Measurements from ENCODE around the gene DGCR6L.
"Not testable (repeated sequence)": the region's sequence is repeated elsewhere in the genome, so short reads cannot be mapped to it uniquely, and the experiment has no call there.

Gene DGCR6L

DNA sequence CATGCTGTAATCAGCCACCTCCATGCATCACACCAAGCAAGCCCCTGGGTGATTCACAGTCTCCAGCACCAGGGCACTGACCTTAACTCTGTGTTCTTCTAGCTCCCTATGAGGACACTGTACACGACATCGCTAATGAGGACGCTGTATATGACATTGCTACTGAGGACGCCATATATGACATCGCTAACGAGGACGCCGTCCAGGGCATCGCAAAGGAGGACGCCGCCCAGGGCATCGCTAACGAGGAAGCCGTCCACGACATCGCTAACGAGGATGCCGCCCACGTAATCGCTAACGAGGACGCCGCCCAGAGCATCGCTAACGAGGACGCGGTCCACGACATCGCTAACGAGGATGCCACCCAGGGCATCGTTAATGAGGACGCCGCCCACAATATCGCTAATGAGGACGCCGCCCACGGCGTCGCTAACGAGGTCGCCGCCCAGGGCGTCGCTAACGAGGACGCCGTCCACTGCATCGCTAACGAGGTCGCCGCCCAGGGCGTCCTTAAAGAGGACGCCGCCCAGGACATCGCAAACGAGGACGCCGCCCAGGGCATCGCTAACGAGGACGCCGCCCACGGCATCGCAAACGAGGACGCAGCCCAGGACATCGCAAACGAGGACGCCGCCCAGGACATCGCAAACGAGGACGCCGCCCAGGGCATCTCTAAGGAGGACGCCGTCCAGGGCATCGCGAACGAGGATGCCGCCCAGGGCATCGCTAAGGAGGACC is 34.5 kb upstream of the DGCR6L start:
- in situ Hi-C loops (cut with HindIII; ENCODE audit: low sequenced_read_pairs): no loop called here
- TF ChIP-seq, protein P1, sequence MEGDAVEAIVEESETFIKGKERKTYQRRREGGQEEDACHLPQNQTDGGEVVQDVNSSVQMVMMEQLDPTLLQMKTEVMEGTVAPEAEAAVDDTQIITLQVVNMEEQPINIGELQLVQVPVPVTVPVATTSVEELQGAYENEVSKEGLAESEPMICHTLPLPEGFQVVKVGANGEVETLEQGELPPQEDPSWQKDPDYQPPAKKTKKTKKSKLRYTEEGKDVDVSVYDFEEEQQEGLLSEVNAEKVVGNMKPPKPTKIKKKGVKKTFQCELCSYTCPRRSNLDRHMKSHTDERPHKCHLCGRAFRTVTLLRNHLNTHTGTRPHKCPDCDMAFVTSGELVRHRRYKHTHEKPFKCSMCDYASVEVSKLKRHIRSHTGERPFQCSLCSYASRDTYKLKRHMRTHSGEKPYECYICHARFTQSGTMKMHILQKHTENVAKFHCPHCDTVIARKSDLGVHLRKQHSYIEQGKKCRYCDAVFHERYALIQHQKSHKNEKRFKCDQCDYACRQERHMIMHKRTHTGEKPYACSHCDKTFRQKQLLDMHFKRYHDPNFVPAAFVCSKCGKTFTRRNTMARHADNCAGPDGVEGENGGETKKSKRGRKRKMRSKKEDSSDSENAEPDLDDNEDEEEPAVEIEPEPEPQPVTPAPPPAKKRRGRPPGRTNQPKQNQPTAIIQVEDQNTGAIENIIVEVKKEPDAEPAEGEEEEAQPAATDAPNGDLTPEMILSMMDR (IDR thresholded peaks at IDR 0.05; ENCODE audit: low read depth, low read length): no peak
- no peak overlapping the region for H3K4me3 ChIP-seq (ENCODE audit: low read depth, low read length)
- DNase-seq (ENCODE audit: low read depth, low spot score): no peak

DNA sequence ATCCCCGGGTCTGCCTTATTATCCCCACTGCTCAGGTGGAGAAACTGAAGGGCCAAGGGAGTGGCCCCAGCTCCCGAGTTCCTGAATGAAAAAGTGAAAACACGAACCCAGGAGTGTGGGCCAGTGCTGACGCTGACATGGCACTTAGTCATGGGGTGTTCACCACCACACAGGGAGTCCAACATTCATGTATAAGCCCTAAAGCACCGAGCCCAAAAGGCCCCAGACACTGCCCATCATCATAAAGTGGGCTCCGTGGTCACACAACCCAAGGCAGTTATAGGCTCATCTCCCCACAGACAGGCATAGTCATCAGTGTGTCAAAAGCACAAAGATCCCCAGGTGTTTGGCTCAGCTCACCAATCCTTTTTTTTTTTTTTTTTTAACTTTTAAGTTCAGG is 32.7 kb upstream of the DGCR6L start:
- H3K4me3 ChIP-seq (ENCODE audit: low read depth, low read length); DNase-seq (ENCODE audit: low read depth, low spot score); in situ Hi-C loops (cut with HindIII; ENCODE audit: low sequenced_read_pairs): not testable (repeated sequence)

DNA sequence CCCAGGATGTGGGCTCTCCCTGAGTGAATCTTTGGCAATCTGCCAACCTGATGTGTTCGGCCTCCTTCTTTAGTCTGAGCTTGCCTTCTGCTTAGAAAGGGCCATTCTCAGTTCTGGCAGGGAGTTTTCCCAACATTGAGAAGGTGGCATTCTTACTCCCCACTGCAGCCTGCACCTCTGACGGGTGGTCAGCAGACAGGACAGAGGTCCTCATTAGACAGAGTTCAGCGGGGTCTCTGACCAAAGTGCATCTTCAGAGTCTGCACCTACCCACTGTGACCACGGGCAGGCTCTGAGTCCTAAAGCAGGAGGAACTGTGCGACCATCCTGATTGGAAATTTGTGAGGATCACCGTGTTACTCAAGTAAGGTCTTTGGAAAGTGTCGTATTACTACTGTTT is 26.7 kb upstream of the DGCR6L start:
- DNase-seq (ENCODE audit: low read depth, low spot score); in situ Hi-C loops (cut with HindIII; ENCODE audit: low sequenced_read_pairs); H3K4me3 ChIP-seq (ENCODE audit: low read depth, low read length): not testable (repeated sequence)

DNA sequence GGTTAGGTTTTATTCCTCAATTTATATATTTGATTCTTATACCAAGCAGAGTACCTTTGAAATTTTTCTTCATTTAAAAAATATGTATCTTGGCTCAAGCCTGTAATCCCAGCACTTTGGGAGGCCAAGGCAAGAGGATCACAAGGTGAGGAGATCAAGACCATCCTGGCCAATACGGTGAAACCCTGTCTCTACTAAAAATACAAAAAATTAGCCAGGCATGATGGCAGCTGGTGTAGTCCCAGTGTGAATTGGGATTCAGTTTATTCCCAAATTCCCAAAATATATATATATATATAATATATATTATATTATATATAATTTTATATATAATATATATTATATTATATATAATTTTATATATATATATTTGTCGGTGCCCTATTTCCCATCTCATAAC is 18.4 kb upstream of the DGCR6L start:
- H3K4me3 ChIP-seq (ENCODE audit: low read depth, low read length); in situ Hi-C loops (cut with HindIII; ENCODE audit: low sequenced_read_pairs); DNase-seq (ENCODE audit: low read depth, low spot score): not testable (repeated sequence)

DNA sequence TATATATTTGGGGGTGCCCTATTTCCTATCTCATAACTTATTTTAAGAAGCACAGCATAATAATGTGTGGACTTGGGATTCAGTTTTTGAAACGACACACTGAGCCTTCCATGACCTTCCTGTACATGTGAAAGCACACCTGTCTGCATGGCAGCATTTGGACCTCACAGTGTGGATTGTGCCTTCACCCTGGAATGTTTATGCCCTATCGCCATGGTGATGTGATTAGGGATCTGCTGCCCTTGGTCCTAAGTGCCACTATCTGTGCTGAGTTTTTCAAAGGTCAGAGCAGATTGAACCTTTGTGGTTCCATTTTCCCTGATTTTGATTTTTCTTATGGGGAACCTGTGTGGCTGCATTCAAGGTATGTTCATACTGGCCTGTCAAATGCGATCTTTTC is 17.9 kb upstream of the DGCR6L start:
- DNase-seq (ENCODE audit: low read depth, low spot score); in situ Hi-C loops (cut with HindIII; ENCODE audit: low sequenced_read_pairs); H3K4me3 ChIP-seq (ENCODE audit: low read depth, low read length): not testable (repeated sequence)

DNA sequence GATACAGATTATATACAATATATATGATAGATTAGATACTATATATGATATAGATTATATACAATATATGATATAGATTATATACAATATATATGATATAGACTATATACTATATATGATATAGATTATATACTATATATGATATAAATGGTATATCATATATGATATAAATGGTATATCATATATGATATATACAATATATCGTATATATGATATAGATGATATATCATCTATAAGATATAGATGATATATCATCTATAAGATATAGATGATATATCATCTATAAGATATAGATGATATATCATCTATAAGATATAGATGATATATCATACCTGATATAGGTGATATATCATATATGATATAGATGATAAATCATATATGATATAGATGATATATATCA is 16.7 kb upstream of the DGCR6L start:
- H3K4me3 ChIP-seq (ENCODE audit: low read depth, low read length); in situ Hi-C loops (cut with HindIII; ENCODE audit: low sequenced_read_pairs); DNase-seq (ENCODE audit: low read depth, low spot score): not testable (repeated sequence)

DNA sequence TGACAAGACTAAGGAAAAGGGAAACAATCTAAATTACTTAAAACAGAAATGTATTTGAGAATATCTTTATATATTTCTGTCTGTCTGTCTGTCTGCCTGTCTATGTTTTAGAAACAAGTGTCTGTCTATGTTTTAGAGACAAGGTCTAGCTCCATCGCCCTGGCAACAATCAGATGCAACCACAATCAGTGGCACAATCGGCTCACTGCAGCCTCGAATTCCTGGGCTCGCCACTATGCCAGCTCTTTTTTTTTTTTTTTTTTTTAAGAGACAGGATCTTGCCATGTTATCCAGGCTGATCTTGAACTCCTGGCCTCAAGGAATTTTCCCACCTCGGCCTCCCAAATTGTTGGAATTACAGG is 8.7 kb upstream of the DGCR6L start:
- in situ Hi-C loops (cut with HindIII; ENCODE audit: low sequenced_read_pairs); H3K4me3 ChIP-seq (ENCODE audit: low read depth, low read length); DNase-seq (ENCODE audit: low read depth, low spot score): not testable (repeated sequence)

DNA sequence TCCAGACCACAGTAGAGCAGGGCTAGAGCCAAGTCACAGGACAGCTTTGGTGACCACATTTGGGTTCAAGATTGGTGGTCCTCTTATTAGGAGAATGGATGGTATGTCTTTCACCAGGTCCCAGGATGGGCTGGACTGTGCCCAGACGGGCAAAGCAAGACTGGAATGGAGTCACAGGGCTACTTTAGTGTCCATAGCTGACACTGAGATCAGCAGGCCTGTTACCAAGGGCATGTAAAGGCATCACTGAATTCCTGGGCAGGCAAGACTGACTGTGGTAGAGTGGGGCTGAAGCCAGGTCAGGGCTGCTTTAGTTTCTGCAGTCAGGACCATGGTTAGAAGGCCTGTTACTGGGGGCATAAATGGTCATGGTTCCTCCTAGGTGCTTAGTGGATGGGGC is 6.1 kb upstream of the DGCR6L start:
- H3K4me3 ChIP-seq (ENCODE audit: low read depth, low read length); in situ Hi-C loops (cut with HindIII; ENCODE audit: low sequenced_read_pairs); DNase-seq (ENCODE audit: low read depth, low spot score): not testable (repeated sequence)

DNA sequence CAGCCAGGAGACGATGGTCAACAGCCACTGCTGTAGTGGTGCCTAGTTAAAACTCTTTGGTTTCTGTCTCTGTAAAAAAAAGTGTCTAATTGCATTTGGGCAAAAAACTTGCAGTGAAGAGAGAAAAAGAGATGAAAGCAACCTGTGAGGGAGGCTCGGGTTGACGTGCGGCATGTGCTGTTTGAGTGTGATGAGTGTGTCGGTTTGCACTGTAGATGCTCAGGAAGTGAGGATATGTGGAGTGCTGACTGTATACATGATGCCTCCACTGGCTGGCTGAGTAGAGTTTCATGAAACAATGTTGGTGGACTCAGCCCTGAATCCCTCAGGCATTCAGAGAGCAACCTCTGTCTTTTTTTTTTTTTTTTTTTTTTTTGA is 4.3 kb upstream of the DGCR6L start:
- H3K4me3 ChIP-seq (ENCODE audit: low read depth, low read length): no peak overlapping the region
- no peak for DNase-seq (ENCODE audit: low read depth, low spot score)
- TF ChIP-seq, protein P1 (IDR thresholded peaks at IDR 0.05; ENCODE audit: low read depth, low read length): no peak
- in situ Hi-C loops (cut with HindIII; ENCODE audit: low sequenced_read_pairs): no loop called here

DNA sequence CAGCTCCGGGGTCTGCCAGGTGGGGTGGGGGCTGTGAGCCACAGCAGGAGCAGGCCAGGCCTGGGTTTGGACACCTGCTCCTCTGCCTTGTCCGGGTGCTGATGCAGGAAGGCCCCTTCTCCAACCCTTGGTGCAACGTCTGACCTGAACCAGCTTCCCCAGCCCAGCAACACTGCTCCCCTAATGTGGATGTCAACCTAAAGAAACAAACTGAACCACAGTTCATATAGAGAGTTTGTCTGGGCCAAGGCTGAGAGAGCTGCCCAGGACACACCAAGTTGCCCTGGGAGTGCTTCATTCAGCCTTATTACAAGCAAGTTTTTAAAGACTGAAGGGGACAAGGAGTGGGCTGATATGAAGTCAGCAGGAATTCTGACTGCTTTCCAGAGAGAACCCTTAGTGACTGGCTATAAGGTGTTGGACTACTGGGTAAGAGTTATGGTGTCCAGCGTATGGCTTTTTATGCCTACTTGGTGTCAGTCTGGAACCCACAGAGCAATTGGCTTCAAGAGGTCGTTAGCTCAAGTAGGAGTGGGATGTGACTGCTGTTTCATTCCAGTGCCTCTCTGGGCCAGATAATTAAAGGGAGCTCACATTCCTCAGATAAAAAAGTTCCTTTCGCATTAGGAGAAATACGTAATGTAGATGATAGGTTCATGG is 1.8 kb upstream of the DGCR6L start:
- H3K4me3 ChIP-seq (ENCODE audit: low read depth, low read length); in situ Hi-C loops (cut with HindIII; ENCODE audit: low sequenced_read_pairs): not testable (repeated sequence)

DNA sequence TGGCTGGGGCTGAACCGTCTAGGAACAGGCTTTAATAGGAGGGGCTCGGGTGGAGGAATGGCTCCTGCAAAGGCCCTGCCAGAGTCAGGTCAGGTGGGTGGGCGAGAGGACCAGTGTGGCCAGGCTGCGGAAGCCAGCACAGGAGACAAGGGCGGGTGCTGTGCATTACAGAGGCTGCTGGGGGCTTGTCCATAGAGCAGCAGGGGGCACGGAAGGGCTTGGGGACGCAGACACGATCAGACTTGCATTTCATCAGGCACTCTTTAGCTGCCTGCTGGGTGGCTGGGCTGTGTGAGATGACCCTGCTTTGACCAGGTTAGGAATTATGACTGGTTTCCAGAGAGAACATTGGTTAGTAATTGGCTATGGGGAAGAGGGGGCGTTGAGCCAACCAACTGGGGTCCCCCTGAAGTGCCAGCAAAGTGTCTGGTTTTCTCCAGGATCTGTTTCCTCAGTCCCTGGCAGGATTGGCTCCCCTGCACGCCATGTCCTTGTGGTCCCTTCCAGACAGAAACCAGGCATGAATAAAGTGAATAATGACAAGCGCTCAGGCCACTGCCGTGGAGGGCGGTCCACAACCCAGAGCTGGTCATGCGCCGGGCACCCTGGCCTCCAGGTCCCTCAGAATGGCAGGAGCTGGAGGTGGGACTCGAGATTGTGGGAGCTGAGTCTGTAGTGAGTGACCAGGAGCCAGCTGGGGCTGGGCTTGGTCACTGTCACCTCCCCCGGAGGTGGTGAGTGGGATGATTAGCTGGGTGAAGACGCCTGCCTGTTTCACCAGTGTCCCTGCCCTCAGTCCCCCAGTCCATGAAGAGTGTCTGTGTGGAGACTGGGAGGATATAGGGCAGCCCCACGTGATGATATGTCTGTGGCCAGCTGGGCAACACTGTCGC is 1.0 kb upstream of the DGCR6L start:
- DNase-seq (ENCODE audit: low read depth, low spot score); in situ Hi-C loops (cut with HindIII; ENCODE audit: low sequenced_read_pairs): not testable (repeated sequence)
- peak overlapping the region; percentile 83 for H3K4me3 ChIP-seq (ENCODE audit: low read depth, low read length)

More for the DNA sequence above, 1.8 kb upstream of the DGCR6L start:
- not testable (repeated sequence) for DNase-seq (ENCODE audit: low read depth, low spot score)

Measured in astrocyte of the spinal cord (primary cell).